GM19328 (cell line): ENCODE data around the gene SLC6A1.

ENCODE experiments used
- ATAC-seq: cut with Tn5 transposase; IDR thresholded peaks from one replicate; pipeline ENCODE4 v1.9.1; 2021; ENCODE audit warnings: mild to moderate bottlenecking, moderate library complexity; ENCODE audit not compliant: unreplicated experiment

Gene SLC6A1

DNA sequence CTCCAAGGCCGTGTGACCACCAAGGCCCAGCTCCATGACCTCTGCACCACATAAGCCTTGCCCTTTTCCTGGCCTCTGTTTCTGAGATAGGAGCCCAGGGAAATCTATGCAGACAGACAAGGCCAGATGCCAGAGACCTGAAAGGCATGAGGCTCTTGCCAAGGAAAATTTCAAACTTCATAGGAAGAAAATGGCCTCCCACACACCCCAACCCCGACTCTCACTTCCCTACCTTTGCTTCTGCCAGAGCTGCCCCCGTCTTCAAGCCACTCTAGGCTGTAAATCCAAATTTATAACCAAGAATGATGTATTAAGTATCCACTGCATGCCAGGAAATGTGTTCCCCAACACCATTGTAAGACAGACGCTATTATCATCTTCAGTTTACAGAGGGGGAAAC is 96.3 kb downstream of the SLC6A1 start:
- no peak for ATAC-seq
